Activated CD4-positive, CD25-positive, alpha-beta regulatory T cell treated with anti-CD3 and anti-CD28 coated beads, Interleukin-2, amount 50 U/mL, for 16 hours (primary cell): ENCODE data around the gene PCNA.

ENCODE experiments used
- DNase-seq: peaks from one replicate; pipeline ENCODE4 v3.0.0-alpha.2; 2020; ENCODE audit warnings: low read depth, low spot score

PCNA gene

DNA sequence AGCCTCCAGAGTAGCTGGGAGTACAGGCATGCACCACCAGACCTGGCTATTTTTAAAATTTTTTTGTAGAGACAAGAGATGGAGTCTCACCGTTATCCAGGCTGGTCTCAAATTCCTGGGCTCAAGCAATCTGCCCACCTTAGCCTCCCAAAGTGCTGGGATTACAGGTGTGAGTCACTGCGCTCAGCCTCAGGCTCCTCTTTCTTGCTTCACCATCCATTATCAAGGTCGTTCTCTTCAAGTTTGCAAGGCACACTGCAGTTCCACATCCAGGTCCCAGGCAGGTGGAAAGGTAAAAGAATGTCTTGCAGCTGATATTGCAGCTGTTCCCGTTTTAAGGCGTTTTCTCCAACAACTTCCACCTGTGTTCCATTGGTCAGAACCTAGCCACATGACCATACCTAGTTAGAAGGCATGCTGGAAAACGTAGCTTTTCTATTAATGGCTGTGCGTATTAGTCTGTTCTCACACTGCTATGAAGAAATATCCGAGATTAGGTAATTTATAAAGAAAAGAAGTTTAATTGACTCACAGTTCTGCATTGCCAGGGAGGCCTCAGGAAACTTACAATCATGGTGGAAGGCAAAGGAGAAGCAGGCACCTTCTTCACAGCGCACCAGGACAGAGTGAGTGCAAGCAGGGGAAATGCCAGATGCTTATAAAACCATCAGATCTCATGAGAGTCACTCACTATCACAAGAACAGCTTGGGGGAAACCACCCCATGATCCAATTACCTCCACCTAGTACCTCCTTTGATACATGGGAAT is 51.7 kb downstream of the PCNA start:
- DNase-seq, result no peak

DNA sequence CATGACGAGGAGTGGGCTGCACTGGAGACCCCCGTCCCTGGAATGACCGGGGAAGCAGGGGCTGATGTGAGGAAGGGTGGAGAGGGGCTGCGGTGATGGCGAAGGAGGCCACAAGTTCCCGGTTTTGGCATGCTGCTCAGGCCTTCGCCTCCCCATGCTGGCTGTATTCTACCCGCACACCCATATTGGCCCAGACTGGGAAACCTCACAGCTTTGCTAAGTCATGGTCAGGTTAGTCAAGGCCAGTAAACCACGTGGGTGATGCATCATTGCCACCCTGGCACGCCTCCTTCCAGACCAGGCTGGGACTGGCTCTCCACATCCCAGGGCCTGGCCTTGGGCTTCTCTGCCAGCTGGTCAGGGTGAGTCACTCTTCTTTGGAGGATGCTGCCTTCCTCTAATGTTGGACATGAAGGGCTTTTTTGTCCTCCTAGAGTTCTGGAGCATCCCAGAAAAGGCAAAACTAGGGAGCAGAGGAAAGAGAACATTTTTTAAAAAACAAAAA is 53.8 kb downstream of the PCNA start:
- no peak for DNase-seq

DNA sequence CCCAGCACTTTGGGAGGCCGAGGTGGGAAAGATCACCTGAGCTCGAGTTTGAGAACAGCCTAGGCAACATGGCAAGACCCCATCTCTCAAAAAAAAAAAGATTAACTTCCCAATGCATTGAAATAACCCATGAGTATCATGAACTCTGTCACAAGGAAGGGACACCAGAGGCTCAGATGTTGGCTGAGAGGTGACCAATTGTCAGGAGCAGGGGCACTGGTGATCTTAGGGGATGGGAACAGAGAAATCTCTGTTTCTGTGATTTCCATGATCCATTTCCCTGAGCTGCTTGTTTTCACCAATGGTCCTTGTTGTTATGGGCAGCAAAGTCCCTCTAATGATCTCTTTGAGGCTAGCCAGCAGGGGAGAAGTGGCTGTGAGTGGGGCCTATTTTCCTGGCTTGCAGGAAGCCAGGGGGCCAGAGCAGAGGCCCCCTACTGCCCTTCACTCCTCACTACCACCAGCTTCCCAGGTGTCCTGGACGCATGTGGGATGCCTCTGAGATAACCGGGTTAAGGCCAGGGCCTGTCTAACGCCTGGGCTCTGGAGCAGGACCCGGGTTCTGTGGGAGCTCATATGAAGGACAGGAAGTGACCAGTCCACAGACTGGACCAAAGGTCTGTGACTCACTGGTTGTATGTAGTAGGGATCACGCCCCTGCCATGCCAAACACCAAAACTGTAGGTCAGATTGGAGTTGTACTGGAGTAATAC is 54.4 kb downstream of the PCNA start:
- DNase-seq, result no peak
